CD4-positive, alpha-beta T cell treated with Interleukin-10 for 1 hour (primary cell): ENCODE results near the gene PXT1.
"Not testable (repeated sequence)": the region's sequence is repeated elsewhere in the genome, so short reads cannot be mapped to it uniquely, and the experiment has no call there.

ENCODE experiments used
- DNase-seq: peaks from one replicate; pipeline ENCODE4 v3.0.0-alpha.2; 2020

The PXT1 gene

DNA sequence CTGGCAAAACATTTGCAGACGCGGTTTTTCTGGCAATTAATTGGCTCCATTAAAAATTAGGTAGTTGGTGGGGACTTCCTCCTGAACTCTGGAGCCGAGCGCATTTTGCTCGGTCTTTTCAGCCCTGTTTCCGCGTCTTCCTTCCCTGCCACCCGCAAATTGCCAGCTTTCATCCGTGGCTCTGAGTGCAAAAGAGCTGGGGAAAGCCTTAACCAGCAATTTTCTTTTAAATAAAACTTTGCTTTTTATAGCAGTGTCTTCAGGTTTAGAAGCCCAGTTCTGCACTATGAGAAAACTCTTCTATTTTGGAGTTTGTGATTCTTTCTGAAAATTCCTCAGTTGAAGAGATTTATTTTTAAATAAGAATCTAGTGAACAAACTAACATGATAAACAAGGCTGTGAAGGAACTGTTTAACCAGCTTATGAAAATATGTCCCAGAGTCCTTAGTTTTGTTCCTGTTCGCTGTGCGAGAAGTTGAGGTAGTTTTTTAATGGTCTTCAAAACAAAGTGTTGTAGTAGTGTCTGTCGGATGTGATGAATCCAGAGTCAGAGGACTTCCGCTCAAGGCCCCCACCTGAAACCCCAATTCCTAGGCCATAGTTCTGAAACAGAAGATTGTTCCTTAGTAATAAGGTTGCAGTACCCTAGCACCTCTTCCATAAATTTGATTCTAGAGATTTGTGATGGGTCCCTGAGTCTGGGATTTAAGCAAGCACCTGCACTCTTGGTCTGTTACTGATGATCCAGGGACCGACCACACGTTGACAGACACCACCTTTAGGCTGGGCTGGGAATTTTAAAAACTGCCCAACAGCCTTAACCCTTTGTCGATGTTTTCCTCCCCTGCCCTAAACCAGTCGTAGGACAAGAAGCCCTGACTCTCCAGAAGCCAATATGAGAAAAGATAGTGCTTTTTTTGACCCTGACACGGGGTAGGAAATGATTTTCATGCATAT, 1.1 kb upstream of the PXT1 start:
- peak; percentile 33 for DNase-seq

DNA sequence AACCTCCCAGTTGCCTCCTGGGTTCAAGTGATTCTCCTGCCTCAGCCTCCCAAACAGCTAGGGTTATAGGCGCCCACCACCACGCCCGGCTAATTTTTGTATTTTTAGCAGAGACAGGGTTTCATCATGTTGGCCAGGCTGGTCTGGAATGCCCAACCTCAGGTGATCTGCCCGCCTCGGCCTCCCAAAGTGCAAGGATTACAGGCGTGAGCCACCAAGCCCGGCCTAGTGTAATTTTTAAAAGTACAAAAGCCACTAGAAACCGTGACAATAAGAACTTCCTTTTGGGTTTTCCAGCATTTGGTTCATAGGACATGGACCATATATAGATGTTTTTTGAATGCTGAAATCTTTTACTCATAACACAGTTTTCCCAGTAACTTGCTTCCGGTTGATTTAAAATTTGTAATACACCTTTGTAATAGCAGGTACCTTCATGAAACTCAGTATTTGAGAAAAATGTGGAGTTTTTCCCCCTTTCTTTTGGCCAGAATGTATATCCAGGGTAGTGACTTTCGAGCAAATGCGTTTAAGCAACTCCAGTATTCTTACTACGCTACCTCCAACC, 467 bp downstream of the PXT1 start:
- no peak for DNase-seq

DNA sequence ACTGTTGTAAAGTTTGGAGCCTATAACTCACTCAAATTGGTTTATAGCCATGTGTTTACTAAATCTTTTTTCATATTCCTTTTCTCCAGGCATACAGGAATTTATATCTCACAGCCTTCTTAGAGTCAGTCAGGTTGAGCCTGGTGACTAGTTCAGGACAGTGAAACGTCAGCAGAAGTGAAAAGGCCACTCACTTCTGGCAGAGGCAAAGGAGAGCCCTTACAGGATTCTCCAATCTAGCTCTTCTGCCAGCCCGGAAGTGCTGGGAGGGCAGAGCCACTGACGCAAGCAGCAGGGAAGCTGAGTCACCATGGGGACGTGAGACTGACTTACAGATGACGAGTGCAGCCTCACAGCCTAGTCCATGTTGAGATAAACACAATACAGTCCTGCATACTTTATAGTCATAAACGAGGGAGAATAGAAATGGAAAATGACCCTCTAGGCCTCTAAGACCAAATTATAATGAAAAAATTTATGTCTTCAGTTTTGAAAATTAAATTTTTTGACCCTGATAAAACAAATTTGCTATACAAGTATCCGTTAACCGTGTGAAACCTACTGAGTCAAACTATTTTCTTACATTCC, 1.3 kb downstream of the PXT1 start:
- DNase-seq, result peak; percentile 83

DNA sequence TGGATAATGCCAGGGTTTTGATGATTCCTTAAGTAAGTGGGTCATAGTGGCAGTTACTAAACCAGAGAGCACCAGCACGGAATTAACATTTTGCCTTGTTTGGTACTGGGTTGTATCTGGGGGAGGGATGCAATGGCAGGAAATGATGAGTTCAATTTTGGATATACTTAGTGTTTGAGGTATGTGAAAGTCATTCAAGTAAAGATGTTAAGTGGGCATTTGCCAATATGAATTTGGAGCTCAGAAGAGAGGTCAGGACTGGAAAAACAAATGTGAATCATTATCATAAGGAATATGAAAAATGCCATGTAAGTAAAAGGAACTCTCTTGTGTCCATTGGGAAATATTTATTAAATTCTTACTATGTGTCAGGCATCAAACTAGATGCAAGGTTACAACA, 6.2 kb downstream of the PXT1 start:
- DNase-seq, result no peak

DNA sequence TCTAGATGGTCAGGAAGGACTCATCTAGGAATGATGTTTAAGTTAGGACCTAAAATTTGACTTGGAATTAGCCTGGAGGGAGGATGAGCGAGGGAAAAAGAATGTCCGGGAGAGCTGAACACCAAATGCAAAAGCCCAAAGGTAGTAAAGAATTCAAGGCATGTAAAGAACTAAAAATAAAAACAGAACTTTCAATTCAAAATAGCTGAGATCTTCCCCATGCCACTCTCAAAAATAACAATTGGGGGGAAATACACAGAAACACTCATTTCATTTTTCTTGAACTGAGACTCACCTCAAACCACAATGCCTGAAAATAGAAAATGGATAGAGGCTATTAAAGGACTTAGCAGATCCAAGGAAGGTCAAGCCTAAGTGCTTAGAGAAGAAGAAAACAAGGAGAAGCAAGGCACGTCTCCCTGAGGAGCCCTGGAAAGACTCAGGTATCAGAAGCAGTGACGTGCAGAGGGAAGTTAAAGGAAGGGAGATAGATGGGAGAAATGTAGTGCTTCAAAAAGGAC, 10.4 kb downstream of the PXT1 start:
- DNase-seq, result no peak

DNA sequence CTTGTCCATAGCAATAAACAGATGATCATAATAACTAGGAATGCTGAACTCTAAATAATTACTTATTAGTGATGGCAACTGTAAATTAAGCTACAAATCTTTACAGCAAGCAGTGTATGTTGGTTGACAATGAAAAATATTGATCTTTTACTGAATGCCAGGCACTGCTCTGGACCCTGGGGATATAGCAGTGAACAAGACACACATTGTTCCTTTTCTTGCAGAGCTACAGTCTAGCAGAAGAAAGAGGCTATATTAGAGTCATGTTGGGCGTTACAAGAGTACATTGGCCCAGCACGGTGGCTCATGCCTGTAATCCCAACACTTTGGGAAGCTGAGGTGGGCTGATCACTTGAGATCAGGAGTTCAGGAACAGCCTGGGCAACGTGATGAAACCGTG, 11.5 kb downstream of the PXT1 start:
- no peak for DNase-seq

DNA sequence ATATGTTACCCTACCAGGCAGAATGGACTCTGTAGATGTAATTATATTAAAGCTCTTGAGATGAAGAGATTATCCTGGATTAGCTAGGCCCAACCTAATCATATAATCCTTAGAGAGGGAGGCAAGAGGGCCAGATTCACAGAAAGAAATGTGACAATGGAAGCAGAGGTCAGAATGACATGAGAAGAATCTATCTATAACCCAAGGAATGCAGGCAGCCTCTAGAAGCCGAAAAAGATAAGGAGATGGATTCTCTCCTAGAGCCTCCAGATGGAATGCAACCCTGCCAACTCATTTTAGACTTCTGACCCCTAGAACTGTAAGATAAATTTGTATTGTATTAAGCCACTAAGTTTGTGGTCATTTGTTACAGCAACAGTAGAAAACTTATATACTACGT, 12.3 kb downstream of the PXT1 start:
- no peak for DNase-seq

DNA sequence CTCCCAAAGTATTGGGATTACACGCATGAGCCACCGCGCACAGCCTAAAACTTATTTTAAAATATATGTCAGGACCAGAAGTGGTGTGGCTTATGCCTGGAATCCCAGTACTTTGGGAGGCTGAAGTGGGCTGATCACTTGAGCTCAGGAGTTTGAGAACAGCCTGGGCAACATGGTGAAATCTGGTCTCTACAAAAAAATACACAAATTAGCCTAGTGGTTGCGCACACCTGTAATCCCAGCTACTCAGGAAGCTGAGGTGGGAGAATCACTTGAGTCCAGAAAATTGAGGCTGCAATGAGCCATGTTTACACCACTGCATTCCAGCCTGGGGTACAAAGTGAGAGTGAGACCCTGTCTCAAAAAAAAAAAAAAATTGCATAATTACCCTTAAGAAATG, 13.7 kb downstream of the PXT1 start:
- no peak for DNase-seq

DNA sequence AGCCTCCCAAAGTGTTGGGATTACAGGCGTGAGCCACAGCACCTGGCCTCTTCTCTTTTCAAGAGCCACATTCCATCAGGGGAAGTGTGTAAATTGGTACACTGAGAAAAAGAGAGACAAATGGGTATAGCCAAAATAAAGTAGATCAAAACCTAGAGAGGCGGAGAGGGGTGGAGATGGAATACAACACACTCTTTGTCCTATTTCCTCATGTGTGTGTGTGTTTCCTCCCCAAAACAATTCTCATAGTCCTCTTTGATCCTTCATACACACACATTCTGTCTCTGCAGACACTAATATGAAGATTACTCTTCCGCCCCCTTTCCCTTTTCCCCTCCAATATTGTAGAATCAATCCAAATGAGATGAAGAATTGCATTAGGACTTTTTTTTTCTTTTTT, 16.0 kb downstream of the PXT1 start:
- DNase-seq, result no peak

DNA sequence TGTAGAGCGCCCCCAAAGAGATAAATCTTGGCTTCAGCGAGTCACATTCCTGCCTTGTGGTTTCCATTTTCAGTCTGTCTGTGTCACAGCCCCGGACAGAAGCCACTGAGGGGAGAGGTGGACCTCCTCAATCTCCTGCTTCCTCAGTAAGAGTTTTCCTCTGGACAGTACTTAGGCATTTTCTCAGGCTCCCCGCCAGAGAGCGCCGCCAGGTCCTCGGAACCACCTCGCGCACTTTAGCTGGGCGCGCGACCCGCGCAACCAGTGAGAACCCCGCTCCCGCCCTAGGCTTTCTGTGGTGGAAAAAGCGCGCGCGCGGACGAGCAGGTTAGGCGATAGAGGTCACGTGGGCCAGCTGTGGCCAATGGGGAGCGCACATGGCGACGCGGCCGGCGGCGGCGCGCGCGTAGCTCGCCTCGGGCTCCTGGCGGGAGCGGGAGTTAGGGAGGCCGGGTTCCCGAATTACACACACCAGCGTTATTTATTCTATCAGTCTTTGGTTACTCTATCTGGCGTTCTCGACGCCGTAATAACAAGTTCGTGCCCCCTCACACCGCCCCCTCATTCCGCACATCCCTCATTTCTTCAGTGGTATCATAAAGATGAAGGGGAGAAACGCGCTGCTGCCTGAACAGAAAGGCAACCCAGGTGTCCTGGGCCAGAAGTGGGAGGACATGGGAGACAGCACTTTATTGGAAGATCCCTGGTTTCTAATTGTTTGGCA, 19.4 kb downstream of the PXT1 start:
- DNase-seq, result peak; percentile 98

DNA sequence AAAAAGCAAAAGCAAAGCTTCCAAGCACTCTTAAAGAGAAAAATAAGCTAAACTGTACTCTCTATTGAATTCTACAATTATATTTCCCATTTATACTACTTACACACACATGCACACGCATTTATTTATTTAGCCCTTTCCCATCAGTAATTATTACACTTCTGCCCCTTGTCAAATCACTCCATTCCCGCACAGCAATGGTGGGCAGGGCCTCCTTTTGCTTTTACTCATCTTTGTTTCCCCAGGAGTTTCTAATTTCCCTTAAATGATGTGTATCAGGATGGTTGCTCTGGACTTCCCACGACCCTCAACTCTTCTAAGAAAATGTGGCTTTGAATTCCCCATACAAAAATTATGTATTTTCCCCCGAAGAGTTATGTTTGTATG, 19.9 kb downstream of the PXT1 start:
- no peak for DNase-seq

DNA sequence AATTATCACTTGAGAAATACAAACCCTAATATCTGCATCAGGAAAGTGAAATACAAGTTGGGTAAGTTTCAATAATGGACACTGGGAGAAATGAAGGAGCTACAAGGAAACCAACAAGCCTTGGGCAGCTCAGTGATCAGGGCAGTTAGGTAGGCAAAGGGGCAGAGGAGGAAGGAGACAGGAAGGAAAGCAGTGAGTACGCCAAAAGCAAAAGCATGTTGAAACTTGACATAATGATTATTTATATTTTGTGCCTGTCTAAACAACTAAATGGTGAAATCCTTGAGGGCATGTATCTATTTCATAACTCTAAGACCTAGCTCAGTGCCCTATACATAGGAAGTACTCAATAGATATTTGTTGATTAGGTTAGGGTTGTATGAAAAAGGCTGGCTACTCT, 23.3 kb downstream of the PXT1 start:
- no peak for DNase-seq

DNA sequence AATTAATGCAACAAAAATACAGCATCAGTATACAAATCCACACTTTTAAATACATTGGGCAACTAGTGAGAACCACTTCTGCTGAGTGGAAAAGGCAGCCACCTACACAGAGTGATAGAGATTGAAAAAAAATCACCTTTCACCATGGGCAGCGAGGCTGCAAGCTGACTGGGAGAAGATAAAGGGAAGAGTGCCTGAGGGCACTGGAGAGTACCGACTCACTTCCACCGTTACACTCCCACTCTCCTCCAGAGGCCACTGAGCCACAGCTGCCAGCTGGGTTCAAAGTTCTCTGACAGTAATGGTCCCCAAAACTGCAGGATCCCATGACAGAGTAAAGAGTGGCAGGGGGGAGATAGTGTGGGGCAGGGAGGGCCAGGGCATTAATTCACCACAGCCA, 24.1 kb downstream of the PXT1 start:
- no peak for DNase-seq

DNA sequence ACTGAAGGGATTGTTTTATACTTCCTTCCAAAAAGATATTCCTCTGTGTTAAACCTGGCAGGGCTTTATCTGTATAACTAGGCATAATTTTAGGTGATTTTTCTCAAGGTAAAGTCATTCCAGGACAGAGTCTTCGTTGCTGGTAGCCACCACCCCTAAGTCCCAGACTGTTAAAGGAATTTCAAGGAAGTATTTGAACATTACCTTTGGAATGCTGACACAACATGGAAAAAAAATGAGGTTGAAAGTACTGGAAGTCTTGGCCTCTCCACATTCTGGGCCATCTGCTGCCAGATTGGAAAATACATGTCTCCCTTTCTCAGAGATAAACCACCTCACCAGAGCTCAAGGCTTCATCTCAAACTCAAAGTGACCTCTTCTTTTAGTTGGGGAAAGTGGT, 28.2 kb downstream of the PXT1 start:
- DNase-seq, result no peak

DNA sequence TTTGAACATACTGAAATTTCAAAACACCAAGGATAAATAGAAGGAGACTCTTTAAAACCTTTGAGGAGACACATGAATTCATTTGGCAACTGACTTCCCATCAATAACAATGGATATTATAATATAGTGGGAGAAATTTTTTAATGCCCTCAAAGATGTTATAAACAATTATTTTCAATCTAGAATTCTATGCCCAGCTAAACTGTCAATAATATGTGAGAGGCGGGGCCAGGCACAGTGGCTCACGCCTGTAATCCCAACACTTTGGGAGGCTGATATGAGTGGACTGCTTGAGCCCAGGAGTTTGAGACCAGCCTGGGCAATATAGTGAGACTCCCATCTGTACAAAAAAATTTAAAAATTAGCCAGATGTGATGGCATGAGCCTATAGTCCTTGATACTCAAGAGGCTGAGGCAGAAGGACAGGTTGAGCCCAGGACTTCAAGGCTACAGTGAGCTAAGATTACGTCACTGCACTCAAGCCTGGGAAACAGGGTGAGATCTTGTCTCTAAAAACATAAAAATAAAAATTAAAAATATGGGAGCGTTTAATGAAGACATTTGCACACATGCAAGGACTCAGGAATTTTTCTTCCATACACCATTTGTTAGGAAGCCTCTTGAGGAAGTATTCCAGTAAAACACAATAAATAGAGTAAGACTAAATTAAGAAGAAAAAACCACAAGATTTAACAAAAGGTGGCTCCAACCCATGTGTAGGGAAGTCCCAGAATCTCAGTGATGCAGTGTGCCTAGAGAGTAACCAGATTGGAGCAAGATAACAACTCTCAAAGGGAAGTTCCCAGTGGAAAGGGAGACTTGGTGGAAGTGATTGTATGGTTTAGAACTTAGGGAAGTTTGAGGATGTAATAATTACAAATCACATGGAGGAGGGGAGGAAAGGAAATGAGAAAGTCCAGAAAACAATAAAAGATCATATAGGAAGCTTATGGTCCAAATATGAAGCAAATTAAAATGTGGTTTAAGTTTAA, 28.9 kb downstream of the PXT1 start:
- DNase-seq, result no peak

DNA sequence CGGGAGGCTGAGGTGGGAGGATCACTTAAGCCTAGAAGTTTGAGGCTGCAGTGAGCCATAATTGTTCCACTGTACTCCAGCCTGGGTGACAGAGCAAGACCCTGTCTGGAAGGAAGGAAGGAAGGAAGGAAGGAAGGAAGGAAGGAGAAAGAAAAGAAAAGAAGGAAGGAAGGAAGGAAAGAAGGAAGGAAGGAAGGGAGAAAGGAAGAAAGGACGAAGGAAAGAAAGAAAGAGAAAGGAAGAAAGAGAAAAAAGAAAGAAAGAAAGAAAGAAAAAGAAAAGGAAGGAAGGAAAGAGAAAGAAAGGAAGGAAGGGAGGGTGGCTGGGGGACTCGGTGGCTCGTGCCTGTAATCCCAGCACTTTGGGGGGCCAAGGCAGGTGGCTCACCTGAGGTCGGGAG, 32.9 kb downstream of the PXT1 start:
- DNase-seq, result not testable (repeated sequence)

DNA sequence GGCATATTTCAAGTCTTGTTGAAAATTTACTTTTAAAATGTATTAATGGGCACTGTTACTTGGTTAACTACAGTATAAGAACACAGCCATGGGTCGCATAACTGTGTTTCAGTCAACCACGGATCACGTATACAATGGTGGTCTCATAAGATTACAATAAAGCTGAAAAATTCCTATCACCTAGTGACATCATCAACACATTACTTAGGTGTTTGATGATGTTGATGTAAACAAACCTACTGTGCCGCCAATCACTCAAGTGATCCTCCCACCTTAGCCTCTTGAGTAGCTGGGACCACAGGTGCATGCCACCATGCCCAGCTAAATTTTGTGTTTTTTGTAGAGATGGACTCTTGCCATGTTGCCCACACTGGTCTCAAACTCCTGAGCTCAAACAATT, 38.5 kb downstream of the PXT1 start:
- DNase-seq, result no peak

DNA sequence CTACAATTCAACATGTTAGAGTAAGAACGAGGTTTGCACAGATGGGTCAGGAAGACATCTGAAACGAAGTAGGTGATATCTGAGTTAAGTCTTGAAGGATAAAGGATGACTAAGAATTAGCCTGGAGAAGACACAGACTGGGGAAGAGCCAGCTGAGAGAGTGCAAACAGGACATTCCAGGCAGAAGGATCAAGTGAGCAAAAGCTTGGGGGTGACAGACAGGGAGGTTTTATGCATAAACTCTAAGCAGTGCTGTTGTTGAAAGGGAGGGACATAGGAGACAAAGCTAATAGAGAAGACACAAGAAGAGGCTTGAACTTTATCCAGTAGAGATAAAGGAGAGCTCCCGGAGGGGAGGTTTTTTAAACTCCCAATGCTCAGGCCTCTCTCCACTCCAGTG, 40.2 kb downstream of the PXT1 start:
- DNase-seq, result no peak

DNA sequence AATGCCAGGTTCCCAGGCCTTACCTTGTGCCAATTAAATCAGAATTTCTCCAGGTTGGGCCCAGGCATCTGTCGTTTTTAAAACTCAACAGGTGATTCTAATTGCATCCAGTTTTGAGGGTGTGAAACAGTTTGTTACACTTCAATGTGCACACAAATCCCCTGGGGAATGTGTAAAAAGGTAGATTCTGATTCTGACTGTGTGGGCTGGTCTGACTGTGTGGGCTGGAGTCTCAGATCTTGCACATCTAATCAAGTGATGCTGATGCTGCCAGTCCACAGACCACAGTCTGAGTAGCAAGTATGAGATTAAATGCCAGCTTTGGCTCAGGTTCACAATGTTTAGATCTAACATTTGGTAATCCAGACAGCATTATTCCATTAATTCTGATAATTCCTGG, 42.7 kb downstream of the PXT1 start:
- no peak for DNase-seq

DNA sequence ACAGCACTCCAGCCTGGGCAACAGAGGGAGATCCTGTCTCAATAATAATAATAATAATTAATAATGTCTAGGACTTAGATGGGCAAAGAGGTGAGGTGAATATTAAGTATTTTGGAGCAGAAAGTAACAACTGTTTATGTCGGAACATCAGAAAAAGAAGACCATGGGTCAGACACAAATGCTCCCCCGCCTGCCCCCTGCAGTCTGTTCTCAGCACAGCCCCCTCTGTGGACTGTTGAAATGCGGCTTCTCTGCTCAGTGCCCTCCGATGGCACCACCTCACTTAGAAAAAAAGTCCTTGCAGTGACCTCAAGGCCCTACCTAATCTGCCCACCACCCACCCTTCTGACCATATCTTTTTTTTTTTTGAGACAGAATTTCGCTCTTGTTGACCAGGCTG, 50.0 kb downstream of the PXT1 start:
- DNase-seq, result no peak

DNA sequence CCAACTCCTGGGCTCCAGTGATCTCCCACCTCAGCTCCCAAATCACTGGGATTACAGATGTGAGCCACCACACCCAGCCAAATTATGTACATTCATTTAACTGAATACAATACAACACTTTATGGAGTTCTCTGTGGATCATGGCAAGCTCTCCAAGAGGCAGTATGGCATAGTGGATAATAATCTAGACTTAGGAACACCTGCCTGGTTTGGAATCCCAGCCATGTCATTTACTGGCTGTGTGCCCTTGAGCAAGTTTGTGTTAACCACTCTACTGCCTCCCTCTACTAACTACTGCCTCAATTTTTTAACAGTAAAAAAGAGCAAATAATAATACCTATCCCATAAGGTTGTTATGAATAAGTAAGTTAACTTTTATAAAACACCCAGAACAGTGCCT, 53.3 kb downstream of the PXT1 start:
- no peak for DNase-seq
